ENCODE measurements around the gene SHROOM1.
A peak's percentile ranks its signal among the peaks of the same experiment; 100 is the strongest.
"Not testable (repeated sequence)": the region's sequence is repeated elsewhere in the genome, so short reads cannot be mapped to it uniquely, and the experiment has no call there.

The SHROOM1 gene

GRCh38 chr5:132830436-132831094 lies at the start of gene SHROOM1:
Gene SHROOM1 (minus strand): TSS chr5:132830647. CDS start chr5:132826140, 4,507 bp downstream.
- DNase-seq: no peak

- DNase-seq: no peak
Observed at GRCh38 chr5:132877938-132878337, 47.5 kb upstream of the SHROOM1 start.

GRCh38 chr5:132877466-132877865 lies 47.0 kb upstream of the SHROOM1 start:
- no peak for DNase-seq

GRCh38 chr5:132876020-132876759 lies 45.7 kb upstream of the SHROOM1 start:
- DNase-seq: no peak

- no peak for DNase-seq
Observed at GRCh38 chr5:132873930-132874271, 43.5 kb upstream of the SHROOM1 start.

GRCh38 chr5:132873119-132873929 lies 42.9 kb upstream of the SHROOM1 start, which contains the start of gene LEAP2:
Gene LEAP2 (plus strand): TSS chr5:132873668. CDS start chr5:132873695, 27 bp downstream.
- no peak for DNase-seq

GRCh38 chr5:132872788-132873118 lies 42.3 kb upstream of the SHROOM1 start:
- no peak for DNase-seq

- no peak for DNase-seq
Observed at GRCh38 chr5:132871459-132872284, 41.2 kb upstream of the SHROOM1 start.

GRCh38 chr5:132870801-132871200 lies 40.4 kb upstream of the SHROOM1 start:
- DNase-seq: no peak

- no peak for DNase-seq
Observed at GRCh38 chr5:132868754-132869153, 38.3 kb upstream of the SHROOM1 start.

GRCh38 chr5:132867046-132867451 lies 36.6 kb upstream of the SHROOM1 start:
- DNase-seq: no peak

- DNase-seq: peak; percentile 60
Observed at GRCh38 chr5:132866342-132867045, 36.0 kb upstream of the SHROOM1 start, which contains the start of the genes GDF9 and UQCRQ. Gene GDF9 (minus strand): TSS chr5:132866469. CDS start chr5:132864533, 1,936 bp downstream. Gene UQCRQ (plus strand): TSS chr5:132866642. CDS start chr5:132866882, 240 bp downstream.

GRCh38 chr5:132865668-132866341 lies 35.4 kb upstream of the SHROOM1 start:
- DNase-seq: no peak

- DNase-seq: no peak
Observed at GRCh38 chr5:132860742-132861141, 30.3 kb upstream of the SHROOM1 start.

GRCh38 chr5:132859889-132860437 lies 29.5 kb upstream of the SHROOM1 start:
- no peak for DNase-seq

GRCh38 chr5:132856011-132856410 lies 25.6 kb upstream of the SHROOM1 start:
- no peak for DNase-seq

- DNase-seq: not testable (repeated sequence)
Observed at GRCh38 chr5:132854992-132855391, 24.5 kb upstream of the SHROOM1 start.

GRCh38 chr5:132854301-132854700 lies 23.9 kb upstream of the SHROOM1 start:
- no peak for DNase-seq

GRCh38 chr5:132853790-132854189 lies 23.3 kb upstream of the SHROOM1 start:
- DNase-seq: no peak

- no peak for DNase-seq
Observed at GRCh38 chr5:132853323-132853722, 22.9 kb upstream of the SHROOM1 start.

GRCh38 chr5:132850066-132850465 lies 19.6 kb upstream of the SHROOM1 start:
- no peak for DNase-seq

Measured in cortex of kidney (tissue), 1 donor.